Vagina (tissue), 2 donors: Measurements from ENCODE around the gene CYP2J2. TPM values are rescaled to one million over a fixed set of nuclear protein-coding genes. Genes with fewer than 3 reads are reported as not detected.
"Not testable (repeated sequence)": the region's sequence is repeated elsewhere in the genome, so short reads cannot be mapped to it uniquely, and the experiment has no call there.

Experiments used
- DNase-seq, 2 donors: peaks; one replicate each; pipeline ENCODE4 v3.0.0-alpha.2; 2017; ENCODE audit errors: extremely low spot score in 2 of 2
- H3K27ac ChIP-seq: fragments of 200-600 bp; sonication (generic); one replicate; pipeline ENCODE4 v1.5.1; 2019
- H3K27me3 ChIP-seq: fragments of 200-600 bp; sonication (generic); one replicate; pipeline ENCODE4 v1.5.1; 2019
- H3K36me3 ChIP-seq, 2 donors: fragments of 200-600 bp; sonication (generic); one replicate each; pipeline ENCODE4 v1.5.1; 2017 to 2019
- H3K4me1 ChIP-seq: fragments of 200-600 bp; sonication (generic); one replicate; pipeline ENCODE4 v1.5.1; 2019
- H3K4me3 ChIP-seq, 2 donors: fragments of 200-600 bp; sonication (generic); 1 replicate in 1 of 2; 2 replicates in 1 of 2; pipeline ENCODE4 v1.5.1; 2016 to 2019
- H3K9me3 ChIP-seq: fragments of 200-600 bp; sonication (generic); one replicate; pipeline ENCODE4 v1.5.1; 2019
- CTCF ChIP-seq, 3 experiments: fragments of 450-650 bp in 2 of 3; fragments of 200-600 bp in 1 of 3; sonication (generic) in 1 of 3; IDR thresholded peaks; one replicate each; pipeline ENCODE4 v1.5.1; 2017 to 2019; ENCODE audit warnings: antibody characterized with exemption in 3 of 3, mild to moderate bottlenecking in 2 of 3, moderate library complexity in 2 of 3
- POLR2A ChIP-seq, 2 donors: fragments of 450-650 bp; IDR thresholded peaks; one replicate each; pipeline ENCODE4 v1.6.1; 2017; ENCODE audit warnings: antibody characterized with exemption in 2 of 2, mild to moderate bottlenecking in 2 of 2, moderate library complexity in 2 of 2
- POLR2AphosphoS5 ChIP-seq, 2 donors: sonication (generic); formaldehyde crosslinking; IDR thresholded peaks; one replicate each; pipeline ENCODE4 v1.9.0; 2017; ENCODE audit warnings: antibody characterized with exemption in 2 of 2, mild to moderate bottlenecking in 2 of 2, low read depth in 1 of 2; ENCODE audit not compliant: insufficient read depth in 1 of 2
- intact Hi-C: fragments of 100-400 bp; cut with DNase I; formaldehyde crosslinking; loops from one replicate; pipeline ENCODE4 v1.15.1; 2023
- total RNA-seq: library from RNA; depleted of rRNA; stranded (reverse); fragments of >200 nt; gene quantifications from one replicate; pipeline ENCODE4 v1.2.3, GENCODE V29; 2016

Gene CYP2J2
- total RNA-seq, 1 donor from 2014 or later = 0.74 TPM

- no peaks in the 10 kb centered on the region for H3K36me3 ChIP-seq
- intact Hi-C loops = no loop called here
- TF ChIP-seq CTCF (IDR thresholded peaks at IDR 0.05) (no peak), POLR2A (IDR thresholded peaks at IDR 0.05) (no peak), POLR2AphosphoS5 (IDR thresholded peaks at IDR 0.05; ENCODE audit: insufficient read depth in 1 of 2, low read depth in 1 of 2) (no peak)
- H3K9me3 ChIP-seq = no peaks in the 10 kb centered on the region
- no peak overlapping the region for H3K27ac ChIP-seq
- no peak for DNase-seq
- no peaks in the 10 kb centered on the region for H3K4me1 ChIP-seq
- H3K27me3 ChIP-seq = no peaks in the 10 kb centered on the region
- H3K4me3 ChIP-seq = no peak overlapping the region
These were observed 8.8 kb downstream of the CYP2J2 start for GRCh38 chr1:59917785-59918180.

GRCh38 chr1:59917026-59917784 lies 9.4 kb downstream of the CYP2J2 start:
- intact Hi-C loops = no loop called here
- no peaks in the 10 kb centered on the region for H3K27me3 ChIP-seq
- TF ChIP-seq POLR2A (IDR thresholded peaks at IDR 0.05) (no peak), CTCF (IDR thresholded peaks at IDR 0.05) (no peak), POLR2AphosphoS5 (IDR thresholded peaks at IDR 0.05; ENCODE audit: insufficient read depth in 1 of 2, low read depth in 1 of 2) (no peak)
- no peak overlapping the region for H3K27ac ChIP-seq
- no peaks in the 10 kb centered on the region for H3K9me3 ChIP-seq
- no peak overlapping the region for H3K4me3 ChIP-seq
- H3K4me1 ChIP-seq = no peaks in the 10 kb centered on the region
- H3K36me3 ChIP-seq = no peaks in the 10 kb centered on the region
- DNase-seq = no peak

GRCh38 chr1:59915516-59915915 lies 11.1 kb downstream of the CYP2J2 start:
- DNase-seq = no peak
- intact Hi-C loops = no loop called here

GRCh38 chr1:59914791-59915286 lies 11.7 kb downstream of the CYP2J2 start:
- H3K4me3 ChIP-seq, DNase-seq, H3K36me3 ChIP-seq, H3K27me3 ChIP-seq, H3K9me3 ChIP-seq, H3K27ac ChIP-seq, intact Hi-C loops, H3K4me1 ChIP-seq: not testable (repeated sequence)

More at GRCh38 chr1:59915516-59915915, 11.1 kb downstream of the CYP2J2 start:
- H3K27ac ChIP-seq = no peak overlapping the region
- H3K9me3 ChIP-seq = no peaks in the 10 kb centered on the region
- H3K4me3 ChIP-seq = no peak overlapping the region
- no peaks in the 10 kb centered on the region for H3K27me3 ChIP-seq
- no peak for TF ChIP-seq POLR2AphosphoS5 (IDR thresholded peaks at IDR 0.05; ENCODE audit: insufficient read depth in 1 of 2, low read depth in 1 of 2)
- H3K36me3 ChIP-seq = no peaks in the 10 kb centered on the region
- H3K4me1 ChIP-seq = no peaks in the 10 kb centered on the region

- Histone ChIP-seq H3K36me3 (no peaks in the 10 kb centered on the region), H3K9me3 (no peaks in the 10 kb centered on the region), H3K27me3 (no peaks in the 10 kb centered on the region), H3K4me3 (no peak overlapping the region), H3K27ac (no peak overlapping the region), H3K4me1 (no peaks in the 10 kb centered on the region)
- intact Hi-C loops = no loop called here
- no peak for TF ChIP-seq CTCF (IDR thresholded peaks at IDR 0.05)
- no peak for TF ChIP-seq POLR2A (IDR thresholded peaks at IDR 0.05)
- no peak for TF ChIP-seq POLR2AphosphoS5 (IDR thresholded peaks at IDR 0.05; ENCODE audit: insufficient read depth in 1 of 2, low read depth in 1 of 2)
- no peak for DNase-seq
These were observed 17.9 kb downstream of the CYP2J2 start for GRCh38 chr1:59908682-59909081.

- intact Hi-C loops = no loop called here
- Histone ChIP-seq H3K9me3 (no peaks in the 10 kb centered on the region), H3K4me3 (no peak overlapping the region), H3K27me3 (no peaks in the 10 kb centered on the region), H3K27ac (no peak overlapping the region), H3K36me3 (no peaks in the 10 kb centered on the region), H3K4me1 (no peaks in the 10 kb centered on the region)
- no peak for TF ChIP-seq POLR2A (IDR thresholded peaks at IDR 0.05)
- DNase-seq = no peak
These were observed 18.5 kb downstream of the CYP2J2 start for GRCh38 chr1:59908084-59908483.
